DOHH2 (cell line): Measurements from ENCODE around the gene TGFB2.

ENCODE experiments used
- H3F3A ChIP-seq: fragments of 200-600 bp; sonication (generic), shearing (Covaris generic); 2 replicates; pipeline ENCODE4 v1.6.0; 2016; ENCODE audit warnings: antibody characterized with exemption, mild to moderate bottlenecking; ENCODE audit not compliant: control insufficient read depth, insufficient read depth
- H3K27ac ChIP-seq: fragments of 200-600 bp; sonication (generic); 2 replicates; pipeline ENCODE4 v1.5.1; 2014; ENCODE audit warnings: low read depth, mild to moderate bottlenecking, low read length, moderate library complexity
- H3K27me3 ChIP-seq: fragments of 200-600 bp; sonication (generic); 2 replicates; pipeline ENCODE4 v1.6.1; 2014; ENCODE audit warnings: mild to moderate bottlenecking, low read length, mixed read lengths; ENCODE audit not compliant: control insufficient read depth
- H3K36me3 ChIP-seq: fragments of 200-600 bp; sonication (generic); 2 replicates; pipeline ENCODE4 v1.6.1; 2014; ENCODE audit warnings: mild to moderate bottlenecking, low read length, moderate library complexity, mixed read lengths; ENCODE audit not compliant: control insufficient read depth
- H3K4me1 ChIP-seq: fragments of 200-600 bp; sonication (generic); 2 replicates; pipeline ENCODE4 v1.6.1; 2014; ENCODE audit warnings: mild to moderate bottlenecking, low read length, mixed read lengths; ENCODE audit not compliant: control insufficient read depth
- H3K4me2 ChIP-seq: fragments of 200-600 bp; sonication (generic); 2 replicates; pipeline ENCODE4 v1.6.0; 2014; ENCODE audit warnings: mild to moderate bottlenecking, low read length, moderate library complexity
- H3K4me3 ChIP-seq: fragments of 200-600 bp; sonication (generic); 2 replicates; pipeline ENCODE4 v1.5.1; 2014; ENCODE audit warnings: mild to moderate bottlenecking, low read length, mixed read lengths
- H3K79me2 ChIP-seq: fragments of 200-600 bp; sonication (generic); 2 replicates; pipeline ENCODE4 v1.6.1; 2014; ENCODE audit warnings: mild to moderate bottlenecking, low read length, mixed read lengths; ENCODE audit not compliant: control insufficient read depth
- H3K9me2 ChIP-seq: fragments of 200-600 bp; sonication (generic); replicated peaks from 2 replicates; pipeline ENCODE4 v1.6.1; 2014; ENCODE audit warnings: mild to moderate bottlenecking, low read length, mixed read lengths; ENCODE audit not compliant: control insufficient read depth
- H3K9me3 ChIP-seq: fragments of 200-600 bp; sonication (generic); 2 replicates; pipeline ENCODE4 v1.6.1; 2014; ENCODE audit warnings: antibody characterized with exemption, low read length, mixed read lengths; ENCODE audit not compliant: control insufficient read depth, insufficient read depth
- H4K20me1 ChIP-seq: fragments of 200-600 bp; sonication (generic); 2 replicates; pipeline ENCODE4 v1.6.0; 2014; ENCODE audit warnings: low read depth, mild to moderate bottlenecking, antibody characterized with exemption, low read length, moderate library complexity; ENCODE audit not compliant: control insufficient read depth, insufficient read depth
- CTCF ChIP-seq: fragments of 200-600 bp; sonication (generic); IDR thresholded peaks from one replicate; pipeline ENCODE4 v1.5.1; 2014; ENCODE audit warnings: antibody characterized with exemption, mild to moderate bottlenecking, low read depth, low read length; ENCODE audit not compliant: poor library complexity, severe bottlenecking
- EZH2phosphoT487 ChIP-seq: fragments of 200-600 bp; sonication (generic); IDR thresholded peaks from 2 replicates; pipeline ENCODE4 v1.6.1; 2017; ENCODE audit warnings: borderline replicate concordance, mild to moderate bottlenecking, antibody characterized with exemption, low read length, moderate library complexity, mixed read lengths

Gene TGFB2

GRCh38 chr1:218429301-218429700 is 84.2 kb downstream of the TGFB2 start:
- H3K79me2 ChIP-seq, result no peaks in the 10 kb centered on the region
- no peaks in the 10 kb centered on the region for H3F3A ChIP-seq
- H3K4me1 ChIP-seq, result no peaks in the 10 kb centered on the region
- TF ChIP-seq EZH2phosphoT487, result no peak
- TF ChIP-seq CTCF, result no peak
- no peaks in the 10 kb centered on the region for H3K9me2 ChIP-seq
- H3K4me2 ChIP-seq, result no peak overlapping the region
- H4K20me1 ChIP-seq, result no peaks in the 10 kb centered on the region
- H3K9me3 ChIP-seq, result no peaks in the 10 kb centered on the region
- H3K27me3 ChIP-seq, result no peaks in the 10 kb centered on the region
- H3K27ac ChIP-seq, result no peak overlapping the region
- H3K36me3 ChIP-seq, result no peaks in the 10 kb centered on the region
- no peak overlapping the region for H3K4me3 ChIP-seq

- no peaks in the 10 kb centered on the region for H4K20me1 ChIP-seq
- H3K9me3 ChIP-seq, result no peaks in the 10 kb centered on the region
- H3K4me2 ChIP-seq, result no peak overlapping the region
- H3K79me2 ChIP-seq, result no peaks in the 10 kb centered on the region
- no peak overlapping the region for H3K27ac ChIP-seq
- no peak overlapping the region for H3K4me3 ChIP-seq
- no peak for TF ChIP-seq CTCF
- no peak for TF ChIP-seq EZH2phosphoT487
- H3F3A ChIP-seq, result no peaks in the 10 kb centered on the region
- H3K9me2 ChIP-seq, result no peaks in the 10 kb centered on the region
- H3K27me3 ChIP-seq, result no peaks in the 10 kb centered on the region
- H3K36me3 ChIP-seq, result no peaks in the 10 kb centered on the region
- no peaks in the 10 kb centered on the region for H3K4me1 ChIP-seq
Measured at GRCh38 chr1:218430346-218430745, 85.2 kb downstream of the TGFB2 start.

GRCh38 chr1:218430822-218431221 is 85.7 kb downstream of the TGFB2 start:
- H3K27me3 ChIP-seq, result no peaks in the 10 kb centered on the region
- no peaks in the 10 kb centered on the region for H3K4me1 ChIP-seq
- H3K4me3 ChIP-seq, result no peak overlapping the region
- no peaks in the 10 kb centered on the region for H4K20me1 ChIP-seq
- H3K9me2 ChIP-seq, result no peaks in the 10 kb centered on the region
- H3F3A ChIP-seq, result no peaks in the 10 kb centered on the region
- H3K9me3 ChIP-seq, result no peaks in the 10 kb centered on the region
- no peaks in the 10 kb centered on the region for H3K79me2 ChIP-seq
- H3K4me2 ChIP-seq, result no peak overlapping the region
- H3K36me3 ChIP-seq, result no peaks in the 10 kb centered on the region
- no peak overlapping the region for H3K27ac ChIP-seq
- no peak for TF ChIP-seq EZH2phosphoT487
- no peak for TF ChIP-seq CTCF

- Histone ChIP-seq H3K27me3 (no peaks in the 10 kb centered on the region), H3F3A (no peaks in the 10 kb centered on the region), H3K4me3 (no peak overlapping the region), H3K27ac (no peak overlapping the region), H3K36me3 (no peaks in the 10 kb centered on the region), H3K4me1 (no peaks in the 10 kb centered on the region), H4K20me1 (no peaks in the 10 kb centered on the region), H3K9me3 (no peaks in the 10 kb centered on the region), H3K9me2 (no peaks in the 10 kb centered on the region), H3K79me2 (no peaks in the 10 kb centered on the region), H3K4me2 (no peak overlapping the region)
- no peak for TF ChIP-seq CTCF
- no peak for TF ChIP-seq EZH2phosphoT487
Measured at GRCh38 chr1:218431476-218431875, 86.3 kb downstream of the TGFB2 start.
